DMS153 treated with DMSO at 0.1 percent for 48 hours (cell line): Measurements from ENCODE around the gene SEMG1.

Source experiments
- DNase-seq: peaks from one replicate; lab custom pipeline; 2025; ENCODE audit not compliant: unreplicated experiment; lab: John Stamatoyannopoulos, UW

Gene SEMG1

GRCh38 chr20:45221076-45221475, 14.2 kb downstream of the SEMG1 start, which contains the start of gene SEMG2:
SEMG2 (plus strand) TSS chr20:45221373; CDS start chr20:45221390, 17 bp downstream.
- no peak for DNase-seq

- no peak for DNase-seq
Measured at GRCh38 chr20:45223136-45223535, 16.3 kb downstream of the SEMG1 start.

GRCh38 chr20:45226287-45226686, 19.5 kb downstream of the SEMG1 start:
- no peak for DNase-seq

- no peak for DNase-seq
Measured at GRCh38 chr20:45229264-45230056, 22.6 kb downstream of the SEMG1 start.

- no peak for DNase-seq
Measured at GRCh38 chr20:45230631-45231030, 23.8 kb downstream of the SEMG1 start.

- no peak for DNase-seq
Measured at GRCh38 chr20:45235995-45236394, 29.2 kb downstream of the SEMG1 start.

GRCh38 chr20:45238139-45238538, 31.3 kb downstream of the SEMG1 start:
- DNase-seq = no peak

GRCh38 chr20:45246109-45246508, 39.3 kb downstream of the SEMG1 start:
- no peak for DNase-seq

GRCh38 chr20:45247865-45248264, 41.0 kb downstream of the SEMG1 start:
- no peak for DNase-seq

- DNase-seq = no peak
Measured at GRCh38 chr20:45248609-45249008, 41.8 kb downstream of the SEMG1 start.

- no peak for DNase-seq
Measured at GRCh38 chr20:45251884-45252560, 45.2 kb downstream of the SEMG1 start.

- no peak for DNase-seq
Measured at GRCh38 chr20:45253261-45253660, 46.4 kb downstream of the SEMG1 start.

- peak; percentile 38 for DNase-seq
Measured at GRCh38 chr20:45254383-45255262, 47.8 kb downstream of the SEMG1 start, which contains the start of gene SLPI. SLPI (minus strand) TSS chr20:45254564; CDS start chr20:45254543, 21 bp downstream.

GRCh38 chr20:45257161-45257560, 50.3 kb downstream of the SEMG1 start:
- DNase-seq = no peak

GRCh38 chr20:45257711-45258110, 50.9 kb downstream of the SEMG1 start:
- no peak for DNase-seq

GRCh38 chr20:45258259-45258658, 51.4 kb downstream of the SEMG1 start:
- DNase-seq = no peak

GRCh38 chr20:45258664-45259063, 51.8 kb downstream of the SEMG1 start:
- DNase-seq = no peak
